K562 (cell line): ENCODE data around the gene CAPZB. TPM values are rescaled to one million over a fixed set of nuclear protein-coding genes. Genes with fewer than 3 reads are reported as not detected.
A peak's percentile ranks its signal among the peaks of the same experiment; 100 is the strongest.

ENCODE experiments used
- ATAC-seq: fragments of 200-7000 bp; cut with Tn5 transposase; 3 replicates; pipeline ENCODE4 v1.9.1; 2020; ENCODE audit warnings: moderate library complexity
- BruUV-seq: library from RNA; stranded (reverse); fragments of 400-500 nt; replicated peaks from 2 replicates; lab custom pipeline; 2021; lab: Mats Ljungman, UMichigan
- CTCF ChIA-PET: fragments of 300-600 bp; formaldehyde crosslinking; extraction: SDS; loops from one replicate; lab custom pipeline; 2021; ENCODE audit warnings: low intra/inter-chr PET ratio; lab: Yijun Ruan, JAX
- POLR2A ChIA-PET: fragments of 300-600, 350-650 bp; sonication (Branson Sonifier 250); formaldehyde crosslinking; extraction: SDS; loops from one replicate; lab custom pipeline; 2021; ENCODE audit warnings: antibody characterized with exemption, inconsistent platforms; lab: Yijun Ruan, JAX
- DNase-seq, 4 experiments: peaks; one replicate each; pipeline versions ENCODE4 v3.0.0 to v3.0.0-alpha.2; 2011 to 2018; ENCODE audit warnings: low spot score in 3 of 4, mixed read lengths in 3 of 4; ENCODE audit errors: extremely low read depth in 1 of 4
- FAIRE-seq: peaks from 2 replicates; lab custom pipeline; 2011; peaks lifted over from hg19 to GRCh38; lab: Jason Lieb, UNC
- H2AFZ ChIP-seq: 2 replicates; pipeline ENCODE4 v1.6.0; 2011; ENCODE audit warnings: low read depth, low read length, control low read depth, inconsistent platforms
- H3K27ac ChIP-seq: fragments of 200-600 bp; 3 replicates; pipeline ENCODE4 v1.8.0; 2011; ENCODE audit warnings: low read depth, mild to moderate bottlenecking, control low read depth, inconsistent platforms, low read length, moderate library complexity, mixed read lengths; ENCODE audit errors: extremely low read depth
- H3K27me3 ChIP-seq, 2 experiments: fragments of 300-600 bp in 1 of 2; 2 replicates in 1 of 2; 3 replicates in 1 of 2; pipeline versions ENCODE4 v1.6.0 to v1.8.0; 2011; ENCODE audit warnings: inconsistent platforms in 2 of 2, low read length in 2 of 2, mild to moderate bottlenecking in 1 of 2, mixed read lengths in 1 of 2, moderate library complexity in 1 of 2; ENCODE audit not compliant: control insufficient read depth in 2 of 2, insufficient read depth in 2 of 2
- H3K36me3 ChIP-seq: fragments of 300-600 bp; 3 replicates; pipeline ENCODE4 v1.8.0; 2011; ENCODE audit warnings: mild to moderate bottlenecking, low read length, inconsistent platforms; ENCODE audit not compliant: control insufficient read depth, insufficient read depth
- H3K4me1 ChIP-seq, 2 experiments: fragments of 200-600 bp in 1 of 2; replicated peaks in 1 of 2; 2 replicates in 1 of 2; 3 replicates in 1 of 2; pipeline versions ENCODE4 v1.5.1 to v1.8.0; 2011; ENCODE audit warnings: inconsistent platforms in 2 of 2, low read length in 2 of 2, mild to moderate bottlenecking in 1 of 2, mixed read lengths in 1 of 2, moderate library complexity in 1 of 2; ENCODE audit not compliant: control insufficient read depth in 2 of 2, insufficient read depth in 2 of 2
- H3K4me2 ChIP-seq: 2 replicates; pipeline ENCODE4 v1.6.1; 2011; ENCODE audit warnings: low read length, control low read depth, inconsistent platforms, mixed read lengths; ENCODE audit not compliant: insufficient read depth
- H3K4me3 ChIP-seq: fragments of 200-600 bp; sonication (generic), shearing (Covaris generic); 2 replicates; pipeline ENCODE4 v1.5.1; 2016; ENCODE audit warnings: control low read depth, inconsistent platforms
- H3K79me2 ChIP-seq: fragments of 200-600 bp; 3 replicates; pipeline ENCODE4 v1.8.0; 2011; ENCODE audit warnings: low read length, inconsistent platforms; ENCODE audit not compliant: control insufficient read depth, insufficient read depth
- H3K9ac ChIP-seq, 2 experiments: 2 replicates each; pipeline versions ENCODE4 v1.6.0 to v1.6.1; 2011; ENCODE audit warnings: low read depth in 2 of 2, low read length in 2 of 2, control low read depth in 1 of 2, inconsistent platforms in 1 of 2, mild to moderate bottlenecking in 1 of 2, mixed read lengths in 1 of 2; ENCODE audit not compliant: insufficient read depth in 1 of 2
- H3K9me1 ChIP-seq: one replicate; pipeline ENCODE4 v1.6.0; 2011; ENCODE audit warnings: inconsistent platforms, mild to moderate bottlenecking, low read length, moderate library complexity; ENCODE audit not compliant: control insufficient read depth, insufficient read depth
- H3K9me3 ChIP-seq: replicated peaks from 2 replicates; pipeline ENCODE4 v1.5.1; 2011; ENCODE audit warnings: low read depth, low read length, inconsistent platforms; ENCODE audit not compliant: control insufficient read depth, insufficient read depth
- H4K20me1 ChIP-seq: replicated peaks from 2 replicates; pipeline ENCODE4 v1.6.1; 2011; ENCODE audit warnings: low read length, inconsistent platforms, mixed read lengths; ENCODE audit not compliant: control insufficient read depth, insufficient read depth
- BRD9 ChIP-seq: fragments of 450-650 bp; IDR thresholded peaks from 2 replicates; pipeline ENCODE4 v1.6.1; 2018; ENCODE audit warnings: low read depth; ENCODE audit not compliant: partially characterized antibody
- FOXP1 ChIP-seq: sonication (generic); formaldehyde crosslinking; IDR thresholded peaks from 2 replicates; pipeline ENCODE4 v1.8.0; 2022; ENCODE audit warnings: mild to moderate bottlenecking, missing genetic modification reagents
- HEY1 ChIP-seq: fragments of 250-450 bp; sonication (Bioruptor Pico); IDR thresholded peaks from 2 replicates; pipeline ENCODE4 v1.5.0; 2020; ENCODE audit warnings: mild to moderate bottlenecking, moderate library complexity, borderline replicate concordance
- KLF13 ChIP-seq: fragments of 450-650 bp; IDR thresholded peaks from 2 replicates; pipeline ENCODE4 v1.6.1; 2016; ENCODE audit warnings: missing genetic modification characterization, low read depth, mild to moderate bottlenecking, missing compliant biosample characterization, moderate library complexity, borderline replicate concordance
- MEIS2 ChIP-seq: fragments of 450-650 bp; IDR thresholded peaks from 2 replicates; pipeline ENCODE4 v1.6.1; 2014; ENCODE audit warnings: mild to moderate bottlenecking; ENCODE audit not compliant: partially characterized antibody
- NBN ChIP-seq: fragments of 450-650 bp; IDR thresholded peaks from 2 replicates; pipeline ENCODE4 v1.6.1; 2016; ENCODE audit warnings: low read depth, mild to moderate bottlenecking
- NCOR1 ChIP-seq: fragments of 450-650 bp; IDR thresholded peaks from 2 replicates; pipeline ENCODE4 v1.6.1; 2016; ENCODE audit warnings: mild to moderate bottlenecking, moderate library complexity
- POLR2G ChIP-seq: fragments of 200-400 bp; formaldehyde crosslinking; IDR thresholded peaks from 2 replicates; pipeline ENCODE4 v1.6.1; 2017; ENCODE audit warnings: low read depth, mild to moderate bottlenecking, antibody characterized with exemption, low read length, moderate library complexity
- SAP30 ChIP-seq: fragments of 200-600 bp; sonication (generic); IDR thresholded peaks from 2 replicates; pipeline ENCODE4 v1.6.1; 2012; ENCODE audit warnings: borderline replicate concordance, low read depth, mild to moderate bottlenecking, moderate library complexity, low read length, control low read depth, inconsistent platforms; ENCODE audit not compliant: insufficient read depth, poor library complexity, severe bottlenecking
- STAT5A ChIP-seq: IDR thresholded peaks from 2 replicates; pipeline ENCODE4 v1.6.1; 2012; ENCODE audit warnings: low read length, inconsistent platforms, borderline replicate concordance
- TBP ChIP-seq: optimal IDR thresholded peaks from 2 replicates; pipeline ENCODE3; 2011; ENCODE audit warnings: low read depth, low read length, improper control_type of control experiment
- ZNF232 ChIP-seq: sonication (generic); formaldehyde crosslinking; IDR thresholded peaks from 2 replicates; pipeline ENCODE4 v1.8.0; 2022; ENCODE audit warnings: mild to moderate bottlenecking, missing genetic modification reagents
- ZNF263 ChIP-seq: sonication (generic); formaldehyde crosslinking; IDR thresholded peaks from 2 replicates; pipeline ENCODE4 v1.8.0; 2022; ENCODE audit warnings: mild to moderate bottlenecking, missing genetic modification reagents, borderline replicate concordance
- WGBS: fragments of 100-300 bp; shearing (Covaris generic); methylation state at CpG from one replicate; pipeline ENCODE4 v1.1.6; 2016; ENCODE audit warnings: low coverage, mixed read lengths; ENCODE audit not compliant: insufficient coverage; ENCODE audit errors: missing lambda C conversion rate; 5-methylcytosine and 5-hydroxymethylcytosine counted together
- in situ Hi-C: fragments of 300-500 bp; cut with MboI; formaldehyde crosslinking; loops from 4 replicates; pipeline ENCODE4 v1.15.0; 2018; ENCODE audit warnings: inconsistent platforms, mixed read lengths
- intact Hi-C: fragments of 100-400 bp; cut with micrococcal nuclease; formaldehyde crosslinking; loops from 2 replicates; pipeline ENCODE4 v1.14.2; 2022
- polyA plus RNA-seq, 8 experiments: library from polyadenylated mRNA; depleted of rRNA in 4 of 8; stranded (reverse) in 5 of 8; unstranded in 3 of 8; fragments of >200 nt; fragmentation: Nextera tagmentation in 2 of 8; fragmentation: Illumina TruSeq in 1 of 8; extraction: Ambion mirVana in 2 of 8; extraction: Trizol in 1 of 8; gene quantifications; 2 replicates each; pipeline versions ENCODE4 v1.2.1 to v1.2.3, GENCODE V29; 2011 to 2014; ENCODE audit warnings: inconsistent platforms in 1 of 8, missing spikeins in 1 of 8
- total RNA-seq, 7 experiments: library from RNA; depleted of rRNA in 6 of 7; stranded (reverse); fragments of >200 nt in 6 of 7; fragmentation: Illumina TruSeq in 2 of 7; extraction: Trizol in 2 of 7; gene quantifications; 2 replicates each; pipeline versions ENCODE4 v1.2.1 to v1.2.3, GENCODE V29; 2011 to 2021; ENCODE audit warnings: low replicate concordance in 1 of 7
- TF ChIP-seq, protein P1 (sequence below): fragments of 450-650 bp; formaldehyde crosslinking; IDR thresholded peaks from 2 replicates; pipeline ENCODE4 v1.4.0; 2020; ENCODE audit warnings: mild to moderate bottlenecking, moderate library complexity
- TF ChIP-seq, protein P2 (sequence below): sonication (generic); formaldehyde crosslinking; IDR thresholded peaks from 2 replicates; pipeline ENCODE4 v1.8.0; 2022; ENCODE audit warnings: mild to moderate bottlenecking, missing genetic modification reagents
- TF ChIP-seq, protein P3 (sequence below): sonication (generic); formaldehyde crosslinking; IDR thresholded peaks from 2 replicates; pipeline ENCODE4 v1.8.0; 2022; ENCODE audit warnings: mild to moderate bottlenecking, missing genetic modification reagents
- TF ChIP-seq, protein P4 (sequence below): fragments of 250-450 bp; sonication (Bioruptor Pico); IDR thresholded peaks from 2 replicates; pipeline ENCODE4 v1.5.0; 2021

Gene CAPZB
- total and polyA plus RNA-seq, 9 of the 15 experiments (the other 6 are each of a cell fraction or from before 2014, with no cell fraction given): 57.6 to 297 (median 125) TPM

DNA sequence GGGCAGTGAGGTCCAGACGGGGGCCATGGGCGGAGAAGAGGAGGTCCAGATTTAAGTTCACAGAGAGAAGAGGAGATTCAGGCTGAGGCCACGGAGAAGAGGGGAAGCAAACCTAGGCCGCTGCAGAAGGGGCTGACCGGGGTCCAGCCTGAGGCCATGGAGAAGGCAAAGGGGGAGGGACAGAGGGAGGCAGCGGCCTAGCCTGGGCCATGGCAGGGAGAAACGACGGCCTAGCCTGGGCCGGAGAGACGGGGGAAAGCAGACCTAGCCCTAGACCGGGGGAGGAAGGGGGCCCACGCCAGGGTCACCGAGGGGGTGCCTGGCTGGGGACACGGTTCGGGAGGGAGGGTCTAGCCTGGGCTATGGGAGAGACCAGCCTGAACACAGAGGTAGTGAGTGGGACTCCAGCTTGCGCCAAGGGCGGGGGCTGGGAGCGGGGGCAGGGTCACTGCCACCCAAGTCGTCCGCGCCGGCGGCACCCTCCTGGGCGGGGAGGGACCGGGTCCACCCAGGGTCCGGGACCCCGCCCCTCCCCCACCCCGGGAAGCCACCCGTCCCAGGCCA is 459 bp downstream of the CAPZB start (continued):
- TF ChIP-seq SAP30: peak; percentile 63
- TF ChIP-seq, protein P1, sequence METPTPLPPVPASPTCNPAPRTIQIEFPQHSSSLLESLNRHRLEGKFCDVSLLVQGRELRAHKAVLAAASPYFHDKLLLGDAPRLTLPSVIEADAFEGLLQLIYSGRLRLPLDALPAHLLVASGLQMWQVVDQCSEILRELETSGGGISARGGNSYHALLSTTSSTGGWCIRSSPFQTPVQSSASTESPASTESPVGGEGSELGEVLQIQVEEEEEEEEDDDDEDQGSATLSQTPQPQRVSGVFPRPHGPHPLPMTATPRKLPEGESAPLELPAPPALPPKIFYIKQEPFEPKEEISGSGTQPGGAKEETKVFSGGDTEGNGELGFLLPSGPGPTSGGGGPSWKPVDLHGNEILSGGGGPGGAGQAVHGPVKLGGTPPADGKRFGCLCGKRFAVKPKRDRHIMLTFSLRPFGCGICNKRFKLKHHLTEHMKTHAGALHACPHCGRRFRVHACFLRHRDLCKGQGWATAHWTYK (CRISPR knock-in tag): peak; percentile 22; the same call in 1 of the 2 replicates
- TF ChIP-seq, protein P2, sequence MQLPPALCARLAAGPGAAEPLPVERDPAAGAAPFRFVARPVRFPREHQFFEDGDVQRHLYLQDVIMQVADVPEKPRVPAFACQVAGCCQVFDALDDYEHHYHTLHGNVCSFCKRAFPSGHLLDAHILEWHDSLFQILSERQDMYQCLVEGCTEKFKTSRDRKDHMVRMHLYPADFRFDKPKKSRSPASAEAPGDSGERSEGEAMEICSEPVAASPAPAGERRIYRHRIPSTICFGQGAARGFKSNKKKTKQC (CRISPR knock-in tag): peak; percentile 67
- TF ChIP-seq NCOR1: no peak
- TF ChIP-seq ZNF232: 0 out of 2 replicates have a peak, but pooled peaks have one; percentile 28
- no peak for TF ChIP-seq MEIS2
- no peak for TF ChIP-seq STAT5A

DNA sequence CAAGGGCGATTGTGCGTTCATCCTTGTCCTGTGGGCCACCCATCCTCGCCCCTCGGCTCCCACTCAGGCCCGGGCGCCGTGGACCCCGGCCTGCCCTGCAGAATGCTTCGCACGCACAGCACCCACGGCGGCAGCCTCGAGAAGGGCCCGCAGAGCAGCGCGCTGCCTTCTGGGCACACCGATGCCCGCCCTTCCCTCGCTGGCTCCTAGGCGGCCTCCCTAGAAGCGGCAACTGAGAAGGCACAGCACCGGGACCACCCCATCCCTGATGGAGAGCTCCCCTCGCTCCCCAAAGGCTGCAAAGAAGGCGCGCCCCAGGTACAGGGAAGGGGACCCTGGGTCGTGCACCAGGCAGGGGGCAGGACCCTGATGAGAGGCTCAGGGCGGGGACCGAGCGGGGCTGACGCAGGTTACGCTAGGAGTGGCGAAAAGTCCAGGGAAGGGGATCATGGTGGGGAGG is 971 bp downstream of the CAPZB start:
- no TSS peak for BruUV-seq
- 60% methylated on average over 30 of the region's 32 CpGs for WGBS
- Histone ChIP-seq H3K27me3 (no peaks in the 10 kb centered on the region), H3K27ac (peak overlapping the region; percentile 97), H3K79me2 (peaks cover 66% of the 10 kb centered on the region), H3K36me3 (peaks cover 35% of the 10 kb centered on the region), H3K4me3 (peak overlapping the region; percentile 92), H3K9me3 (no peaks in the 10 kb centered on the region), H3K9ac (peak overlapping the region; percentile 92 to 97), H3K9me1 (peaks cover 10% of the 10 kb centered on the region), H3K4me2 (peak overlapping the region; percentile 95), H2AFZ (no peak overlapping the region), H3K4me1 (peaks cover 45 to 48% of the 10 kb centered on the region in 2 experiments), H4K20me1 (peaks cover 45% of the 10 kb centered on the region)
- no peak for ATAC-seq
- DNase-seq: peak in 1 of 4 experiments; percentile 45
- intact Hi-C loops (no loop called here), in situ Hi-C loops (no loop called here)
- ChIA-PET CTCF (no interaction called here), POLR2A (interaction anchor here (0.6 to 1.5 kb wide), 5 partner anchors 10 to 78 kb away, joined by 3 to 5 read pairs (median 3); no protein-coding TSS in a partner anchor)
- FAIRE-seq: peak; percentile 35
- TF ChIP-seq FOXP1 (CRISPR knock-in tag) (no peak), BRD9 (no peak), ZNF263 (CRISPR knock-in tag) (no peak), POLR2G (peak; percentile 59; the same call in 1 of the 2 replicates), NBN (no peak), TBP (no peak), HEY1 (CRISPR knock-in tag) (no peak), KLF13 (tag) (no peak)
- TF ChIP-seq, protein P3, sequence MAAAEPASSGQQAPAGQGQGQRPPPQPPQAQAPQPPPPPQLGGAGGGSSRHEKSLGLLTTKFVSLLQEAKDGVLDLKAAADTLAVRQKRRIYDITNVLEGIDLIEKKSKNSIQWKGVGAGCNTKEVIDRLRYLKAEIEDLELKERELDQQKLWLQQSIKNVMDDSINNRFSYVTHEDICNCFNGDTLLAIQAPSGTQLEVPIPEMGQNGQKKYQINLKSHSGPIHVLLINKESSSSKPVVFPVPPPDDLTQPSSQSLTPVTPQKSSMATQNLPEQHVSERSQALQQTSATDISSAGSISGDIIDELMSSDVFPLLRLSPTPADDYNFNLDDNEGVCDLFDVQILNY (CRISPR knock-in tag): no peak
- TF ChIP-seq, protein P4, sequence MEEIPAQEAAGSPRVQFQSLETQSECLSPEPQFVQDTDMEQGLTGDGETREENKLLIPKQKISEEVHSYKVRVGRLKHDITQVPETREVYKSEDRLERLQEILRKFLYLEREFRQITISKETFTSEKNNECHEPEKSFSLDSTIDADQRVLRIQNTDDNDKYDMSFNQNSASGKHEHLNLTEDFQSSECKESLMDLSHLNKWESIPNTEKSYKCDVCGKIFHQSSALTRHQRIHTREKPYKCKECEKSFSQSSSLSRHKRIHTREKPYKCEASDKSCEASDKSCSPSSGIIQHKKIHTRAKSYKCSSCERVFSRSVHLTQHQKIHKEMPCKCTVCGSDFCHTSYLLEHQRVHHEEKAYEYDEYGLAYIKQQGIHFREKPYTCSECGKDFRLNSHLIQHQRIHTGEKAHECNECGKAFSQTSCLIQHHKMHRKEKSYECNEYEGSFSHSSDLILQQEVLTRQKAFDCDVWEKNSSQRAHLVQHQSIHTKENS: no peak
